ENCODE measurements around the gene CEP250.

The CEP250 gene

DNA sequence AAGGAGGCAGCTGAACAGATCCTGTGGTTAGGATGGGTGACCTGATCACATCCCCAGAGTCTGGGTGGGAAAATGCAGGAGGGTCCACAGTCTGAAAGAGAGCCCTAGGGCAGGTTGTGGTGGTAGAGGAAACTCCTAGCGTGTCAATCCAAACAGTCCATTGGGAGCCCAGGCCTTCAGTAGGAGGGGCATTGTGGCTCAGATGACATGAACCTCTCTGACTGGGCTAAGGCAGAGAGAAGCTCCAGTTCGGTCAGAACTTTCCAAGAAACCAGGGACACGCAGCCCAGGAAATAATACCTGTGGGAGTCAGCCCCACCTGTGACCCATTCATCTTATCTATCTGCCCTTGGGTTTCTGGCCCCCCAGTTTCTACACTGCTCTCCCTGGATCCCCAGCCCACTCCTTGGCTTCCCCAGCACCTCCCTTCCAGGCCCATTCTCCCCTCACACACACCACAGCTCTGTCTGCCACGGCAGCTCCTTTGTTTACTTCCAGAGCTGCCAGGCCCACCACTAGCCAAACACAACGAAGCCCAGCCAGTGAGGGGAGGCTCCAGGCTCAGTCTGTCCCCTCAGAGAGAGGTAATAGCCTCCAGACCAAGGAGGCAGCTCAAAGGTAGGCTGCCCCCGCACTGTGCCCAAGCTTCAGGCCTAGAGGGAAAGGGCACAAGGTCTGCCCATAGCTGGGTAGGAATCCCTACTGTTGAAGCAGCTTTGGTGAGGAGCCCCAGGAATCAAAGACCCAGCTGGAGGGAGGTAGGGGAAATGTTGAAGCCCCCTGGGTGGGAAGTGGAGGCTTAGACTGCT is 23.6 kb upstream of the CEP250 start:
- no peak overlapping the region for H3K4me3 ChIP-seq (ENCODE audit: low read length, poor library complexity, severe bottlenecking)

GRCh38 chr20:35432430-35432735 is 23.0 kb upstream of the CEP250 start:
- Histone ChIP-seq H3K9me3 (ENCODE audit: insufficient read depth, low read depth, low read length) (no peaks in the 10 kb centered on the region), H4K20me1 (ENCODE audit: insufficient read depth, low read length, poor library complexity, severe bottlenecking) (no peaks in the 10 kb centered on the region), H3K9me2 (replicated peaks; ENCODE audit: low read depth, low read length) (no peaks in the 10 kb centered on the region), H2AFZ (ENCODE audit: low read length) (no peak overlapping the region), H3K4me2 (ENCODE audit: low read depth, low read length, poor library complexity, severe bottlenecking) (no peak overlapping the region), H3K9ac (ENCODE audit: low read depth, low read length, poor library complexity, severe bottlenecking) (no peak overlapping the region), H3F3A (ENCODE audit: low read depth) (no peaks in the 10 kb centered on the region), H3K4me3 (ENCODE audit: low read length, poor library complexity, severe bottlenecking) (no peak overlapping the region), H3K27me3 (ENCODE audit: insufficient read depth, low read length, poor library complexity, severe bottlenecking) (no peaks in the 10 kb centered on the region), H3K4me1 (ENCODE audit: insufficient read depth, low read length, poor library complexity, severe bottlenecking) (no peaks in the 10 kb centered on the region), H3K36me3 (ENCODE audit: insufficient read depth, low read length) (no peaks in the 10 kb centered on the region), H3K79me2 (ENCODE audit: insufficient read depth, low read length) (no peaks in the 10 kb centered on the region)
- no peak for TF ChIP-seq EZH2phosphoT487 (IDR thresholded peaks at IDR 0.05; ENCODE audit: borderline replicate concordance)
- TF ChIP-seq, protein P1, sequence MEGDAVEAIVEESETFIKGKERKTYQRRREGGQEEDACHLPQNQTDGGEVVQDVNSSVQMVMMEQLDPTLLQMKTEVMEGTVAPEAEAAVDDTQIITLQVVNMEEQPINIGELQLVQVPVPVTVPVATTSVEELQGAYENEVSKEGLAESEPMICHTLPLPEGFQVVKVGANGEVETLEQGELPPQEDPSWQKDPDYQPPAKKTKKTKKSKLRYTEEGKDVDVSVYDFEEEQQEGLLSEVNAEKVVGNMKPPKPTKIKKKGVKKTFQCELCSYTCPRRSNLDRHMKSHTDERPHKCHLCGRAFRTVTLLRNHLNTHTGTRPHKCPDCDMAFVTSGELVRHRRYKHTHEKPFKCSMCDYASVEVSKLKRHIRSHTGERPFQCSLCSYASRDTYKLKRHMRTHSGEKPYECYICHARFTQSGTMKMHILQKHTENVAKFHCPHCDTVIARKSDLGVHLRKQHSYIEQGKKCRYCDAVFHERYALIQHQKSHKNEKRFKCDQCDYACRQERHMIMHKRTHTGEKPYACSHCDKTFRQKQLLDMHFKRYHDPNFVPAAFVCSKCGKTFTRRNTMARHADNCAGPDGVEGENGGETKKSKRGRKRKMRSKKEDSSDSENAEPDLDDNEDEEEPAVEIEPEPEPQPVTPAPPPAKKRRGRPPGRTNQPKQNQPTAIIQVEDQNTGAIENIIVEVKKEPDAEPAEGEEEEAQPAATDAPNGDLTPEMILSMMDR (conservative IDR thresholded peaks at IDR 0.05; ENCODE audit: low read length) = no peak; the same call in 1 of the 2 replicates

More for the DNA sequence above, 23.6 kb upstream of the CEP250 start:
- H2AFZ ChIP-seq (ENCODE audit: low read length) = no peak overlapping the region
- no peaks in the 10 kb centered on the region for H4K20me1 ChIP-seq (ENCODE audit: insufficient read depth, low read length, poor library complexity, severe bottlenecking)
- no peaks in the 10 kb centered on the region for H3K27me3 ChIP-seq (ENCODE audit: insufficient read depth, low read length, poor library complexity, severe bottlenecking)
- no peaks in the 10 kb centered on the region for H3K36me3 ChIP-seq (ENCODE audit: insufficient read depth, low read length)
- H3K79me2 ChIP-seq (ENCODE audit: insufficient read depth, low read length) = no peaks in the 10 kb centered on the region
- TF ChIP-seq, protein P1 (conservative IDR thresholded peaks at IDR 0.05; ENCODE audit: low read length) = no peak
- TF ChIP-seq EZH2phosphoT487 (IDR thresholded peaks at IDR 0.05; ENCODE audit: borderline replicate concordance) = no peak
- H3K9ac ChIP-seq (ENCODE audit: low read depth, low read length, poor library complexity, severe bottlenecking) = no peak overlapping the region
- no peaks in the 10 kb centered on the region for H3K9me3 ChIP-seq (ENCODE audit: insufficient read depth, low read depth, low read length)
- H3K4me1 ChIP-seq (ENCODE audit: insufficient read depth, low read length, poor library complexity, severe bottlenecking) = no peaks in the 10 kb centered on the region
- H3F3A ChIP-seq (ENCODE audit: low read depth) = no peaks in the 10 kb centered on the region
- H3K4me2 ChIP-seq (ENCODE audit: low read depth, low read length, poor library complexity, severe bottlenecking) = no peak overlapping the region
- no peaks in the 10 kb centered on the region for H3K9me2 ChIP-seq (replicated peaks; ENCODE audit: low read depth, low read length)

- Histone ChIP-seq H4K20me1 (ENCODE audit: insufficient read depth, low read length, poor library complexity, severe bottlenecking) (no peaks in the 10 kb centered on the region), H3K9ac (ENCODE audit: low read depth, low read length, poor library complexity, severe bottlenecking) (no peak overlapping the region), H3K79me2 (ENCODE audit: insufficient read depth, low read length) (no peaks in the 10 kb centered on the region), H3K4me1 (ENCODE audit: insufficient read depth, low read length, poor library complexity, severe bottlenecking) (no peaks in the 10 kb centered on the region), H3K4me2 (ENCODE audit: low read depth, low read length, poor library complexity, severe bottlenecking) (no peak overlapping the region), H2AFZ (ENCODE audit: low read length) (no peak overlapping the region), H3K9me3 (ENCODE audit: insufficient read depth, low read depth, low read length) (no peaks in the 10 kb centered on the region), H3K9me2 (replicated peaks; ENCODE audit: low read depth, low read length) (no peaks in the 10 kb centered on the region), H3K4me3 (ENCODE audit: low read length, poor library complexity, severe bottlenecking) (no peak overlapping the region), H3K27me3 (ENCODE audit: insufficient read depth, low read length, poor library complexity, severe bottlenecking) (no peaks in the 10 kb centered on the region), H3K36me3 (ENCODE audit: insufficient read depth, low read length) (no peaks in the 10 kb centered on the region), H3F3A (ENCODE audit: low read depth) (no peaks in the 10 kb centered on the region)
- no peak for TF ChIP-seq EZH2phosphoT487 (IDR thresholded peaks at IDR 0.05; ENCODE audit: borderline replicate concordance)
- TF ChIP-seq, protein P1 (conservative IDR thresholded peaks at IDR 0.05; ENCODE audit: low read length) = no peak
Observed at GRCh38 chr20:35433337-35433736, 22.1 kb upstream of the CEP250 start.

All from Loucy (cell line).